HepG2 (cell line): ENCODE measurements around the gene ARG2. TPM values are rescaled to one million over a fixed set of nuclear protein-coding genes. Genes with fewer than 3 reads are reported as not detected.
A peak's percentile ranks its signal among the peaks of the same experiment; 100 is the strongest.

Source experiments
- ARNT2 ChIP-seq: sonication (generic); formaldehyde crosslinking; IDR thresholded peaks from 2 replicates; pipeline ENCODE4 v1.8.0; 2022; ENCODE audit warnings: mild to moderate bottlenecking, low read depth, missing genetic modification reagents, moderate library complexity
- DNMT3B ChIP-seq: conservative IDR thresholded peaks from 2 replicates; pipeline ENCODE4 v1.6.1; 2016; ENCODE audit warnings: missing biosample characterization, control low read depth
- FOXC1 ChIP-seq: sonication (generic); formaldehyde crosslinking; IDR thresholded peaks from 2 replicates; pipeline ENCODE4 v1.8.0; 2022; ENCODE audit warnings: mild to moderate bottlenecking, missing genetic modification reagents, borderline replicate concordance
- HNRNPH1 ChIP-seq: fragments of 200-400 bp; formaldehyde crosslinking; optimal IDR thresholded peaks from 2 replicates; pipeline ENCODE3; 2017; ENCODE audit warnings: mild to moderate bottlenecking, low read depth, low read length
- HNRNPK ChIP-seq: fragments of 200-400 bp; formaldehyde crosslinking; IDR thresholded peaks from 2 replicates; pipeline ENCODE4 v1.6.1; 2018; ENCODE audit warnings: low read length, low read depth, moderate library complexity, mild to moderate bottlenecking; ENCODE audit not compliant: poor library complexity, severe bottlenecking
- KMT2B ChIP-seq: IDR thresholded peaks from 2 replicates; pipeline ENCODE4 v1.6.1; 2016; ENCODE audit warnings: missing genetic modification reagents, missing compliant biosample characterization
- NR1H2 ChIP-seq: sonication (generic); formaldehyde crosslinking; IDR thresholded peaks from 2 replicates; pipeline ENCODE4 v1.8.1; 2022; ENCODE audit warnings: low read depth, missing genetic modification reagents, borderline replicate concordance
- SAP130 ChIP-seq: IDR thresholded peaks from 2 replicates; pipeline ENCODE4 v1.6.1; 2016; ENCODE audit warnings: low read depth
- SOX13 ChIP-seq, 3 experiments: fragments of 450-650 bp in 1 of 3; sonication (generic) in 1 of 3; formaldehyde crosslinking in 1 of 3; IDR thresholded peaks in 2 of 3; conservative IDR thresholded peaks in 1 of 3; 2 replicates each; pipeline versions ENCODE4 v1.5.0 to v1.6.1; 2016 to 2020; ENCODE audit warnings: antibody characterized with exemption in 1 of 3, mild to moderate bottlenecking in 1 of 3, missing compliant biosample characterization in 1 of 3, missing genetic modification reagents in 1 of 3, moderate library complexity in 1 of 3
- SRSF9 ChIP-seq: fragments of 200-400 bp; formaldehyde crosslinking; IDR thresholded peaks from 2 replicates; pipeline ENCODE4 v1.6.1; 2018; ENCODE audit warnings: borderline replicate concordance, mild to moderate bottlenecking, low read depth, low read length; ENCODE audit not compliant: insufficient read depth, poor library complexity, severe bottlenecking
- ZNF180 ChIP-seq: sonication (generic); formaldehyde crosslinking; IDR thresholded peaks from 2 replicates; pipeline ENCODE4 v1.4.0; 2020; ENCODE audit warnings: low read depth, missing genetic modification reagents, borderline replicate concordance
- ZNF430 ChIP-seq: sonication (generic); formaldehyde crosslinking; IDR thresholded peaks from 2 replicates; pipeline ENCODE4 v1.9.0; 2021; ENCODE audit warnings: mild to moderate bottlenecking, missing genetic modification reagents
- ZNF589 ChIP-seq: sonication (generic); formaldehyde crosslinking; conservative IDR thresholded peaks from 2 replicates; pipeline ENCODE4 v1.8.0; 2022; ENCODE audit warnings: mild to moderate bottlenecking, moderate library complexity, missing genetic modification reagents
- ZNF761 ChIP-seq: sonication (generic); formaldehyde crosslinking; conservative IDR thresholded peaks from 2 replicates; pipeline ENCODE4 v1.4.0; 2020; ENCODE audit warnings: mild to moderate bottlenecking, missing genetic modification reagents
- ZNF772 ChIP-seq: sonication (generic); formaldehyde crosslinking; IDR thresholded peaks from 2 replicates; pipeline ENCODE4 v1.5.0; 2020; ENCODE audit warnings: mild to moderate bottlenecking, missing genetic modification reagents
- polyA plus RNA-seq, 8 experiments: library from polyadenylated mRNA; depleted of rRNA in 3 of 8; stranded (reverse) in 7 of 8; unstranded in 1 of 8; fragments of >200 nt; fragmentation: Illumina TruSeq in 4 of 8; extraction: Trizol in 4 of 8; gene quantifications; 2 replicates each; pipeline versions ENCODE4 v1.2.1 to v1.2.3, GENCODE V29; 2011 to 2016; ENCODE audit warnings: low read depth in 4 of 8, missing spikeins in 1 of 8, mixed read lengths in 1 of 8; ENCODE audit not compliant: insufficient read depth in 1 of 8
- total RNA-seq, 5 experiments: library from RNA; depleted of rRNA; stranded (reverse); fragments of >200 nt; fragmentation: Illumina TruSeq; extraction: Trizol; gene quantifications; 2 replicates each; pipeline ENCODE4 v1.2.3, GENCODE V29; 2016; ENCODE audit warnings: low read depth in 1 of 5
- TF ChIP-seq, protein P1 (sequence below): sonication (generic); formaldehyde crosslinking; IDR thresholded peaks from 2 replicates; pipeline ENCODE4 v1.8.1; 2023; ENCODE audit warnings: mild to moderate bottlenecking, missing genetic modification reagents
- TF ChIP-seq, protein P2 (sequence below): sonication (generic); formaldehyde crosslinking; IDR thresholded peaks from 2 replicates; pipeline ENCODE4 v1.8.0; 2022; ENCODE audit warnings: mild to moderate bottlenecking, missing genetic modification reagents
- TF ChIP-seq, protein P3 (sequence below): IDR thresholded peaks from 2 replicates; pipeline ENCODE4 v1.6.1; 2016
- TF ChIP-seq, protein P4 (sequence below): IDR thresholded peaks from 2 replicates; pipeline ENCODE4 v1.6.1; 2016; ENCODE audit warnings: low read depth, borderline replicate concordance
- TF ChIP-seq, protein P5 (sequence below): sonication (generic); formaldehyde crosslinking; IDR thresholded peaks from 2 replicates; pipeline ENCODE4 v1.4.0; 2020; ENCODE audit warnings: missing genetic modification reagents, borderline replicate concordance

ARG2 gene
- total and polyA plus RNA-seq, 2 of the 13 experiments (the other 11 are each of a cell fraction or from before 2014, with no cell fraction given): 37.5 to 73.6 TPM

DNA sequence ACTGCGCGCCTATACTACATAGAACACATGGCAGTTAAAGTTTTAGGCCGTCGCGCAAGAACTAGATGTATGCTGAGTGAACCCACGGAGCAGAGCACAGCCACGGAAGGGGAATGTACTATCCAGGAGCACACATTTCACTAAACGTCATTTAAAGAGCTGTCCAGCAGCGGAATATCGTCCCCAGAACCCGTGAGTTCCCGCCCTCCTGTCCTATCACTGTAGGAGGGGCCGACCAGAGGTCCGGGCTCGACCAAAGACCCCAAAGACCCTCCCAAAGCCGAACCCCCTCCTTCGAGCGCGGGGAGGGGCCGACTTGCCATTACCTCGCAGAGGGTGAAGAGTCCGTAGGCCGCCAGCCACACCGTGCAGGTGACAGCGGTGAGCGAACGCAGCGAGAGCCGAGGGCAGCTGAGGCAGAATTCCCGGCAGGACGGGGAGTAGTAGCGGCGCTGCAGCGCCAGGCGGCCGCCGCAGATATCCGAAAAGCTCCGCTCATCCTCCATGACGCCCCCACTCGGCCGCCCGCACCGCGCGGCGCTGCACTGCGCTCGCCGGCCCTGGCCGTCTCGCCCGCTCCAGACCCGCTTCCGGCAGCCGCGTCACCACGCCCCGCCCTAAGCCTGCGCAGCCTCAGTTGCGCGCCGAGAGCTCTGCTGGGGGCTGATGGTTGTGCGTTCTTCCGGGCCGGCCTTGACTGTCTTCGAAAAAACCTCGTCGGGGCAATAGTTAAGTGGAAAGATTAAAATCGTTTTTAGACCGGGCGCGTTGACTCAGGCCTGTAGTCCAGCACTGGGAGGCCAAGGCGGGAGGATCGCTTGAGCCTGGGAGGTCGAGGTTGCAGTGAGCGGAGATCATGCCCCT is 19.8 kb upstream of the ARG2 start, which contains the start of gene PIGH (continued):
- TF ChIP-seq, protein P1, sequence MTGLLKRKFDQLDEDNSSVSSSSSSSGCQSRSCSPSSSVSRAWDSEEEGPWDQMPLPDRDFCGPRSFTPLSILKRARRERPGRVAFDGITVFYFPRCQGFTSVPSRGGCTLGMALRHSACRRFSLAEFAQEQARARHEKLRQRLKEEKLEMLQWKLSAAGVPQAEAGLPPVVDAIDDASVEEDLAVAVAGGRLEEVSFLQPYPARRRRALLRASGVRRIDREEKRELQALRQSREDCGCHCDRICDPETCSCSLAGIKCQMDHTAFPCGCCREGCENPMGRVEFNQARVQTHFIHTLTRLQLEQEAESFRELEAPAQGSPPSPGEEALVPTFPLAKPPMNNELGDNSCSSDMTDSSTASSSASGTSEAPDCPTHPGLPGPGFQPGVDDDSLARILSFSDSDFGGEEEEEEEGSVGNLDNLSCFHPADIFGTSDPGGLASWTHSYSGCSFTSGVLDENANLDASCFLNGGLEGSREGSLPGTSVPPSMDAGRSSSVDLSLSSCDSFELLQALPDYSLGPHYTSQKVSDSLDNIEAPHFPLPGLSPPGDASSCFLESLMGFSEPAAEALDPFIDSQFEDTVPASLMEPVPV (CRISPR knock-in tag): peak; percentile 58; the same call in 1 of the 2 replicates
- TF ChIP-seq, protein P2, sequence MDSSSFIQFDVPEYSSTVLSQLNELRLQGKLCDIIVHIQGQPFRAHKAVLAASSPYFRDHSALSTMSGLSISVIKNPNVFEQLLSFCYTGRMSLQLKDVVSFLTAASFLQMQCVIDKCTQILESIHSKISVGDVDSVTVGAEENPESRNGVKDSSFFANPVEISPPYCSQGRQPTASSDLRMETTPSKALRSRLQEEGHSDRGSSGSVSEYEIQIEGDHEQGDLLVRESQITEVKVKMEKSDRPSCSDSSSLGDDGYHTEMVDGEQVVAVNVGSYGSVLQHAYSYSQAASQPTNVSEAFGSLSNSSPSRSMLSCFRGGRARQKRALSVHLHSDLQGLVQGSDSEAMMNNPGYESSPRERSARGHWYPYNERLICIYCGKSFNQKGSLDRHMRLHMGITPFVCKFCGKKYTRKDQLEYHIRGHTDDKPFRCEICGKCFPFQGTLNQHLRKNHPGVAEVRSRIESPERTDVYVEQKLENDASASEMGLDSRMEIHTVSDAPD (CRISPR knock-in tag): 0 out of 2 replicates have a peak, but pooled peaks have one; percentile 68
- no peak for TF ChIP-seq DNMT3B
- TF ChIP-seq ARNT2 (CRISPR knock-in tag): 0 out of 2 replicates have a peak, but pooled peaks have one; percentile 54
- TF ChIP-seq FOXC1 (CRISPR knock-in tag): peak; percentile 93; the same call in 1 of the 2 replicates
- peak; percentile 60; the same call in 1 of the 2 replicates for TF ChIP-seq KMT2B (CRISPR knock-in tag)
- no peak for TF ChIP-seq ZNF180 (CRISPR knock-in tag)
- peak; percentile 53; the same call in 1 of the 2 replicates for TF ChIP-seq ZNF772 (CRISPR knock-in tag)
- peak; percentile 94 for TF ChIP-seq ZNF430 (CRISPR knock-in tag)
- TF ChIP-seq, protein P3, sequence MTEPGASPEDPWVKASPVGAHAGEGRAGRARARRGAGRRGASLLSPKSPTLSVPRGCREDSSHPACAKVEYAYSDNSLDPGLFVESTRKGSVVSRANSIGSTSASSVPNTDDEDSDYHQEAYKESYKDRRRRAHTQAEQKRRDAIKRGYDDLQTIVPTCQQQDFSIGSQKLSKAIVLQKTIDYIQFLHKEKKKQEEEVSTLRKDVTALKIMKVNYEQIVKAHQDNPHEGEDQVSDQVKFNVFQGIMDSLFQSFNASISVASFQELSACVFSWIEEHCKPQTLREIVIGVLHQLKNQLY (CRISPR knock-in tag): no peak
- TF ChIP-seq SRSF9: no peak
- 0 out of 2 replicates have a peak, but pooled peaks have one; percentile 73 for TF ChIP-seq NR1H2
- TF ChIP-seq HNRNPK: peak; percentile 18
- TF ChIP-seq SAP130 (CRISPR knock-in tag): peak; percentile 91
- TF ChIP-seq, protein P4, sequence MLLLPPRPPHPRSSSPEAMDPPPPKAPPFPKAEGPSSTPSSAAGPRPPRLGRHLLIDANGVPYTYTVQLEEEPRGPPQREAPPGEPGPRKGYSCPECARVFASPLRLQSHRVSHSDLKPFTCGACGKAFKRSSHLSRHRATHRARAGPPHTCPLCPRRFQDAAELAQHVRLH: peak; percentile 75; the same call in 1 of the 2 replicates
- no peak for TF ChIP-seq ZNF761 (CRISPR knock-in tag)
- TF ChIP-seq HNRNPH1: no peak
- no peak for TF ChIP-seq ZNF589 (CRISPR knock-in tag)
- TF ChIP-seq SOX13 (IDR thresholded peaks at IDR 0.05): no peak
- TF ChIP-seq SOX13 (CRISPR knock-in tag; conservative IDR thresholded peaks at IDR 0.05 in 1 of 2, IDR thresholded peaks at IDR 0.05 in 1 of 2): peak in 1 of 2 experiments; percentile 30; a peak in 1 of 4 replicates
- TF ChIP-seq, protein P5, sequence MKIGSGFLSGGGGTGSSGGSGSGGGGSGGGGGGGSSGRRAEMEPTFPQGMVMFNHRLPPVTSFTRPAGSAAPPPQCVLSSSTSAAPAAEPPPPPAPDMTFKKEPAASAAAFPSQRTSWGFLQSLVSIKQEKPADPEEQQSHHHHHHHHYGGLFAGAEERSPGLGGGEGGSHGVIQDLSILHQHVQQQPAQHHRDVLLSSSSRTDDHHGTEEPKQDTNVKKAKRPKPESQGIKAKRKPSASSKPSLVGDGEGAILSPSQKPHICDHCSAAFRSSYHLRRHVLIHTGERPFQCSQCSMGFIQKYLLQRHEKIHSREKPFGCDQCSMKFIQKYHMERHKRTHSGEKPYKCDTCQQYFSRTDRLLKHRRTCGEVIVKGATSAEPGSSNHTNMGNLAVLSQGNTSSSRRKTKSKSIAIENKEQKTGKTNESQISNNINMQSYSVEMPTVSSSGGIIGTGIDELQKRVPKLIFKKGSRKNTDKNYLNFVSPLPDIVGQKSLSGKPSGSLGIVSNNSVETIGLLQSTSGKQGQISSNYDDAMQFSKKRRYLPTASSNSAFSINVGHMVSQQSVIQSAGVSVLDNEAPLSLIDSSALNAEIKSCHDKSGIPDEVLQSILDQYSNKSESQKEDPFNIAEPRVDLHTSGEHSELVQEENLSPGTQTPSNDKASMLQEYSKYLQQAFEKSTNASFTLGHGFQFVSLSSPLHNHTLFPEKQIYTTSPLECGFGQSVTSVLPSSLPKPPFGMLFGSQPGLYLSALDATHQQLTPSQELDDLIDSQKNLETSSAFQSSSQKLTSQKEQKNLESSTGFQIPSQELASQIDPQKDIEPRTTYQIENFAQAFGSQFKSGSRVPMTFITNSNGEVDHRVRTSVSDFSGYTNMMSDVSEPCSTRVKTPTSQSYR (CRISPR knock-in tag): no peak; the same call in 1 of the 2 replicates
